Renal pelvis (tissue), 3 donors: ENCODE data around the gene CCDC39. TPM values are rescaled to one million over a fixed set of nuclear protein-coding genes. Genes with fewer than 3 reads are reported as not detected.

Experiments
- polyA plus RNA-seq, 3 donors: library from polyadenylated mRNA; unstranded; fragments of 120-200 nt; gene quantifications; one replicate each; pipeline ENCODE4 v1.2.1, GENCODE V29; 2013; ENCODE audit not compliant: insufficient read length in 3 of 3

CCDC39 gene
- polyA plus RNA-seq, 3 donors: 4.9 to 12.3 (median 9.5) TPM

Other genes starting within 250 kb of the CCDC39 start
- gene TTC14, start 77.3 kb downstream of the CCDC39 start, polyA plus RNA-seq: 100 to 1,000 TPM in 2 of 3 donors, 10 to 100 TPM in 1; 85.5 to 124 (median 120) TPM
- 100 to 1,000 TPM; 191 to 229 (median 219) TPM for gene FXR1, start 233.2 kb upstream of the CCDC39 start, polyA plus RNA-seq